SW 1271 (cell line): ENCODE measurements around the gene PARD3.
"Not testable (repeated sequence)": the region's sequence is repeated elsewhere in the genome, so short reads cannot be mapped to it uniquely, and the experiment has no call there.

Experiments
- DNase-seq, 2 experiments: peaks; one replicate each; lab custom pipeline; 2025; lab: John Stamatoyannopoulos, UW

Gene PARD3

GRCh38 chr10:34075254-34075926 is 739.7 kb downstream of the PARD3 start:
- DNase-seq: no peak

GRCh38 chr10:34074051-34074450 is 741.0 kb downstream of the PARD3 start:
- DNase-seq: no peak

- DNase-seq: not testable (repeated sequence)
These were observed 747.4 kb downstream of the PARD3 start for GRCh38 chr10:34067741-34068140.

GRCh38 chr10:34063592-34063991 is 751.5 kb downstream of the PARD3 start:
- peak in 1 of 2 experiments; percentile 3 for DNase-seq

GRCh38 chr10:34061841-34062240 is 753.3 kb downstream of the PARD3 start:
- no peak for DNase-seq
